Endothelial cell of umbilical vein (primary cell): Measurements from ENCODE around the gene SLC1A1. TPM values are rescaled to one million over a fixed set of nuclear protein-coding genes. Genes with fewer than 3 reads are reported as not detected.

ENCODE experiments used
- BruUV-seq: library from RNA; stranded (reverse); fragments of 400-500 nt; replicated peaks from 2 replicates; lab custom pipeline; 2021; lab: Mats Ljungman, UMichigan
- CTCF ChIA-PET: fragments of 300-600, 350-600 bp; sonication (Branson Sonifier 250); formaldehyde crosslinking; loops from one replicate; lab custom pipeline; 2021; ENCODE audit warnings: antibody characterized with exemption, inconsistent platforms; lab: Charles Lee
- POLR2A ChIA-PET: fragments of 300-600, 350-600 bp; sonication (Branson Sonifier 250); formaldehyde crosslinking; loops from one replicate; lab custom pipeline; 2021; ENCODE audit warnings: antibody characterized with exemption, inconsistent platforms; lab: Charles Lee
- DNase-seq: peaks from one replicate; pipeline ENCODE4 v3.0.0-alpha.2; 2011; ENCODE audit warnings: low read depth, low spot score
- FAIRE-seq: peaks from 2 replicates; lab custom pipeline; 2011; peaks lifted over from hg19 to GRCh38; lab: Jason Lieb, UNC
- H2AFZ ChIP-seq: 2 replicates; pipeline ENCODE4 v1.6.0; 2012; ENCODE audit warnings: low read depth, low read length, control low read depth, inconsistent platforms
- H3K27ac ChIP-seq: 2 replicates; pipeline ENCODE4 v1.5.1; 2011; ENCODE audit warnings: low read depth, mild to moderate bottlenecking, control low read depth, low read length, moderate library complexity; ENCODE audit not compliant: insufficient read depth
- H3K27me3 ChIP-seq, 2 experiments: 2 replicates each; pipeline versions ENCODE4 v1.6.0 to v1.6.1; 2011; ENCODE audit warnings: low read length in 2 of 2, mixed read lengths in 1 of 2; ENCODE audit not compliant: control insufficient read depth in 2 of 2, insufficient read depth in 2 of 2
- H3K36me3 ChIP-seq, 2 experiments: 2 replicates in 1 of 2; 3 replicates in 1 of 2; pipeline ENCODE4 v1.5.1; 2011; ENCODE audit warnings: low read length in 2 of 2, mild to moderate bottlenecking in 1 of 2, moderate library complexity in 1 of 2; ENCODE audit not compliant: control insufficient read depth in 2 of 2, insufficient read depth in 2 of 2; ENCODE audit errors: extremely low read depth in 1 of 2
- H3K4me1 ChIP-seq: 3 replicates; pipeline ENCODE4 v1.5.1; 2011; ENCODE audit warnings: mild to moderate bottlenecking, low read length; ENCODE audit not compliant: control insufficient read depth, insufficient read depth; ENCODE audit errors: extremely low read depth
- H3K4me2 ChIP-seq: 2 replicates; pipeline ENCODE4 v1.6.1; 2011; ENCODE audit warnings: low read length, control low read depth, mixed read lengths; ENCODE audit not compliant: insufficient read depth
- H3K4me3 ChIP-seq, 3 experiments: fragments of 200-600 bp in 1 of 3; sonication (generic), shearing (Covaris generic) in 1 of 3; replicated peaks in 1 of 3; 2 replicates each; pipeline ENCODE4 v1.5.1; 2011 to 2016; ENCODE audit warnings: control low read depth in 3 of 3, low read length in 3 of 3, mild to moderate bottlenecking in 2 of 3, inconsistent platforms in 1 of 3, low read depth in 1 of 3, moderate library complexity in 1 of 3; ENCODE audit not compliant: insufficient read depth in 1 of 3
- H3K79me2 ChIP-seq: 2 replicates; pipeline ENCODE4 v1.6.0; 2012; ENCODE audit warnings: low read length, inconsistent platforms; ENCODE audit not compliant: control insufficient read depth, insufficient read depth
- H3K9ac ChIP-seq: replicated peaks from 2 replicates; pipeline ENCODE3; 2011; ENCODE audit warnings: low read length, control low read depth; ENCODE audit not compliant: insufficient read depth; ENCODE audit errors: extremely low read depth
- H3K9me1 ChIP-seq: replicated peaks from 3 replicates; pipeline ENCODE4 v1.6.0; 2011; ENCODE audit warnings: mild to moderate bottlenecking, low read length; ENCODE audit not compliant: control insufficient read depth, insufficient read depth; ENCODE audit errors: extremely low read depth
- H3K9me3 ChIP-seq: replicated peaks from 2 replicates; pipeline ENCODE4 v1.5.1; 2012; ENCODE audit warnings: low read length, inconsistent platforms; ENCODE audit not compliant: control insufficient read depth, insufficient read depth
- H4K20me1 ChIP-seq: replicated peaks from 2 replicates; pipeline ENCODE3; 2011; ENCODE audit warnings: mild to moderate bottlenecking, low read length; ENCODE audit not compliant: control insufficient read depth, insufficient read depth; ENCODE audit errors: extremely low read depth
- EZH2 ChIP-seq: IDR thresholded peaks from 2 replicates; pipeline ENCODE4 v1.6.1; 2012; ENCODE audit warnings: borderline replicate concordance, low read depth, mild to moderate bottlenecking, moderate library complexity, low read length, inconsistent platforms; ENCODE audit not compliant: severe bottlenecking
- FOS ChIP-seq: IDR thresholded peaks from 2 replicates; pipeline ENCODE4 v1.6.1; 2011; ENCODE audit warnings: mild to moderate bottlenecking, low read length, moderate library complexity, borderline replicate concordance; ENCODE audit not compliant: insufficient read depth
- GATA2 ChIP-seq: IDR thresholded peaks from 2 replicates; pipeline ENCODE4 v1.7.0; 2011; ENCODE audit warnings: low read depth, mild to moderate bottlenecking, moderate library complexity, mixed read lengths, low read length; ENCODE audit not compliant: insufficient read length, insufficient read depth
- JUN ChIP-seq: IDR thresholded peaks from 2 replicates; pipeline ENCODE4 v1.6.1; 2011; ENCODE audit warnings: borderline replicate concordance, low read depth; ENCODE audit not compliant: insufficient read length, insufficient read depth
- MYC ChIP-seq: IDR thresholded peaks from one replicate; pipeline ENCODE4 v1.6.1; 2011; ENCODE audit warnings: mild to moderate bottlenecking, low read depth, low read length
- POLR2A ChIP-seq: IDR thresholded peaks from 2 replicates; pipeline ENCODE4 v1.6.1; 2012; ENCODE audit warnings: low read depth, mild to moderate bottlenecking, control low read depth, low read length
- POLR2AphosphoS5 ChIP-seq: IDR thresholded peaks from 2 replicates; pipeline ENCODE4 v1.6.1; 2012; ENCODE audit warnings: low read depth, mild to moderate bottlenecking, control low read depth, low read length, moderate library complexity; ENCODE audit not compliant: insufficient read depth
- dilution Hi-C: fragments of 300-500 bp; cut with MboI; formaldehyde crosslinking; loops from one replicate; pipeline ENCODE4 v1.15.0; 2019; ENCODE audit warnings: low sequenced_read_pairs; ENCODE audit not compliant: extremely low pct_ligation_motif_present
- intact Hi-C: fragments of 100-400 bp; cut with micrococcal nuclease; formaldehyde crosslinking; loops from one replicate; pipeline ENCODE4 v1.10.0; 2022
- polyA plus RNA-seq, 4 experiments: library from polyadenylated mRNA; depleted of rRNA in 3 of 4; stranded (reverse) in 3 of 4; unstranded in 1 of 4; fragments of >200 nt; gene quantifications; 2 replicates each; pipeline versions ENCODE4 v1.2.1 to v1.2.3, GENCODE V29; 2011 to 2012; ENCODE audit warnings: missing spikeins in 1 of 4
- total RNA-seq: library from RNA; stranded (reverse); gene quantifications from 2 replicates; pipeline ENCODE4 v1.2.3, GENCODE V29; 2021
- TF ChIP-seq, protein P1 (sequence below), 2 donors: IDR thresholded peaks; 1 replicate in 1 of 2; 2 replicates in 1 of 2; pipeline ENCODE4 v1.5.1; 2011; ENCODE audit warnings: low read length in 2 of 2, mild to moderate bottlenecking in 2 of 2, moderate library complexity in 2 of 2, control low read depth in 1 of 2, inconsistent platforms in 1 of 2, low read depth in 1 of 2; ENCODE audit not compliant: insufficient read depth in 1 of 2; ENCODE audit errors: extremely low read depth in 1 of 2
- TF ChIP-seq, protein P2 (sequence below): IDR thresholded peaks from 2 replicates; pipeline ENCODE4 v1.6.1; 2011; ENCODE audit not compliant: insufficient read depth, insufficient read length

The SLC1A1 gene
- total and polyA plus RNA-seq, 2 donors (not counting 3 experiments of a cell fraction or from before 2014, with no cell fraction given), result 5.8 to 8.3 TPM

DNA sequence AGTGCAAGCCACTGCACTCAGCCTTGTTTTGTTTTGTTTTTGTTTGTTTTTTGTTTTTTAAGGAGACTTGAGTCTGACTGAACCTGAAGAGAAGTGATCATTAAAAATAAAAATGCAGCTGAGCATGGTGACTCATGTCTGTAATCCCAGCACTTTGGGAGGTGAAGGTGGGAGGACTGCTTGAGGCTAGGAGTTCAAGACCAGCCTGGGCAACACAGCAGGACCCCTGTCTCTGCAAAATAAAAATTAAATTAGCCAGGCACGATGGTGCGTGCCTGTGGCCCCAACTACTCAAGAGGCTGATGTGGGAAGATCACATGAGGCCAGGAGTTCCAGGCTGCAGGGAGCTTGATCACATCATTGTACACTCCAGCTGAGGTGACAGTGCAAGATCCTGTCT lies 6.2 kb downstream of the SLC1A1 start:
- peaks cover 35% of the 10 kb centered on the region for H3K4me1 ChIP-seq
- no peaks in the 10 kb centered on the region for H3K9me3 ChIP-seq
- BruUV-seq, result no TSS peak
- H3K9me1 ChIP-seq, result no peaks in the 10 kb centered on the region
- no peak overlapping the region for H3K4me2 ChIP-seq
- no peaks in the 10 kb centered on the region for H3K27me3 ChIP-seq
- H2AFZ ChIP-seq, result no peak overlapping the region
- ChIA-PET CTCF (no interaction called here), POLR2A (no interaction called here)
- dilution Hi-C loops (no loop called here), intact Hi-C loops (no loop called here)
- H3K4me3 ChIP-seq, result no peak overlapping the region
- no peak for TF ChIP-seq FOS
- TF ChIP-seq POLR2AphosphoS5, result no peak
- no peak for TF ChIP-seq POLR2A
- TF ChIP-seq, protein P1, sequence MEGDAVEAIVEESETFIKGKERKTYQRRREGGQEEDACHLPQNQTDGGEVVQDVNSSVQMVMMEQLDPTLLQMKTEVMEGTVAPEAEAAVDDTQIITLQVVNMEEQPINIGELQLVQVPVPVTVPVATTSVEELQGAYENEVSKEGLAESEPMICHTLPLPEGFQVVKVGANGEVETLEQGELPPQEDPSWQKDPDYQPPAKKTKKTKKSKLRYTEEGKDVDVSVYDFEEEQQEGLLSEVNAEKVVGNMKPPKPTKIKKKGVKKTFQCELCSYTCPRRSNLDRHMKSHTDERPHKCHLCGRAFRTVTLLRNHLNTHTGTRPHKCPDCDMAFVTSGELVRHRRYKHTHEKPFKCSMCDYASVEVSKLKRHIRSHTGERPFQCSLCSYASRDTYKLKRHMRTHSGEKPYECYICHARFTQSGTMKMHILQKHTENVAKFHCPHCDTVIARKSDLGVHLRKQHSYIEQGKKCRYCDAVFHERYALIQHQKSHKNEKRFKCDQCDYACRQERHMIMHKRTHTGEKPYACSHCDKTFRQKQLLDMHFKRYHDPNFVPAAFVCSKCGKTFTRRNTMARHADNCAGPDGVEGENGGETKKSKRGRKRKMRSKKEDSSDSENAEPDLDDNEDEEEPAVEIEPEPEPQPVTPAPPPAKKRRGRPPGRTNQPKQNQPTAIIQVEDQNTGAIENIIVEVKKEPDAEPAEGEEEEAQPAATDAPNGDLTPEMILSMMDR (IDR thresholded peaks at IDR 0.05; ENCODE audit: extremely low read depth in 1 of 2, insufficient read depth in 1 of 2, low read depth in 1 of 2, low read length in 2 of 2), result no peak
- no peak for TF ChIP-seq MYC
- no peak for TF ChIP-seq EZH2
- TF ChIP-seq JUN, result no peak
- TF ChIP-seq, protein P2, sequence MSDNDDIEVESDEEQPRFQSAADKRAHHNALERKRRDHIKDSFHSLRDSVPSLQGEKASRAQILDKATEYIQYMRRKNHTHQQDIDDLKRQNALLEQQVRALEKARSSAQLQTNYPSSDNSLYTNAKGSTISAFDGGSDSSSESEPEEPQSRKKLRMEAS, result no peak
- no peak for TF ChIP-seq GATA2
- DNase-seq (no peak), FAIRE-seq (no peak)
- H3K79me2 ChIP-seq, result peaks cover 40% of the 10 kb centered on the region
- H3K27ac ChIP-seq, result no peak overlapping the region
- H4K20me1 ChIP-seq, result no peaks in the 10 kb centered on the region
- H3K9ac ChIP-seq, result no peak overlapping the region
- no peaks in the 10 kb centered on the region for H3K36me3 ChIP-seq
